ENCODE measurements around the gene UCMA. TPM values are rescaled to one million over a fixed set of nuclear protein-coding genes. Genes with fewer than 3 reads are reported as not detected.

Gene UCMA
- total and polyA plus RNA-seq, 9 of the 15 experiments (the other 6 are each of a cell fraction or from before 2014, with no cell fraction given), result not detected

- TF ChIP-seq REST (IDR thresholded peaks at IDR 0.05; ENCODE audit: borderline replicate concordance) (peak; percentile 51; the same call in 1 of the 2 replicates), REST (CRISPR knock-in tag; IDR thresholded peaks at IDR 0.05; ENCODE audit: low read depth) (no peak), TFAP4 (CRISPR knock-in tag; IDR thresholded peaks at IDR 0.05; ENCODE audit: borderline replicate concordance) (peak; percentile 28; the same call in 1 of the 2 replicates), HSF4 (CRISPR knock-in tag; IDR thresholded peaks at IDR 0.05; ENCODE audit: borderline replicate concordance) (no peak), FOXK2 (conservative IDR thresholded peaks at IDR 0.05 in 1 of 2, IDR thresholded peaks at IDR 0.05 in 1 of 2; ENCODE audit: low read depth in 2 of 2) (no peak), CTCF (IDR thresholded peaks at IDR 0.05 in 2 of 3, conservative IDR thresholded peaks at IDR 0.05 in 1 of 3; ENCODE audit: insufficient read depth in 2 of 3, low read depth in 1 of 3, low read length in 3 of 3) (peak; percentile 66 to 75 (median 70)), SREBF1 (IDR thresholded peaks at IDR 0.05; ENCODE audit: borderline replicate concordance, low read depth, low read length) (no peak), ZNF12 (CRISPR knock-in tag; IDR thresholded peaks at IDR 0.05) (no peak), ESRRA (IDR thresholded peaks at IDR 0.05; ENCODE audit: borderline replicate concordance, low read depth) (no peak), SMC3 (conservative IDR thresholded peaks at IDR 0.05; ENCODE audit: insufficient read depth, low read depth, low read length) (peak; percentile 73), U2AF1 (optimal IDR thresholded peaks at IDR 0.05; ENCODE audit: low read depth, low read length) (no peak), ZBTB33 (CRISPR knock-in tag; IDR thresholded peaks at IDR 0.05) (no peak)
Observed at GRCh38 chr10:13219685-13220670, 14.2 kb downstream of the UCMA start (continued).

Data from K562 (cell line).